SU-DHL-6 (cell line): ENCODE measurements around the gene NHS.

Experiments
- H2AFZ ChIP-seq: fragments of 200-600 bp; sonication (generic); 2 replicates; pipeline ENCODE4 v1.6.1; 2014; ENCODE audit warnings: low read depth, mild to moderate bottlenecking, moderate library complexity, mixed read lengths, antibody characterized with exemption, low read length; ENCODE audit not compliant: severe bottlenecking
- H3F3A ChIP-seq: fragments of 200-600 bp; shearing (Covaris generic); 2 replicates; pipeline ENCODE4 v1.6.0; 2016; ENCODE audit warnings: antibody characterized with exemption, mild to moderate bottlenecking; ENCODE audit not compliant: insufficient read depth
- H3K27ac ChIP-seq: fragments of 200-600 bp; sonication (generic); 2 replicates; pipeline ENCODE4 v1.5.1; 2016; ENCODE audit warnings: low read depth, mild to moderate bottlenecking, low read length, moderate library complexity, mixed read lengths
- H3K27me3 ChIP-seq: fragments of 200-600 bp; sonication (generic), shearing (Covaris generic); 2 replicates; pipeline ENCODE4 v1.6.0; 2014; ENCODE audit warnings: mild to moderate bottlenecking, low read length
- H3K36me3 ChIP-seq: fragments of 200-600 bp; sonication (generic); 2 replicates; pipeline ENCODE4 v1.6.1; 2014; ENCODE audit warnings: mild to moderate bottlenecking, low read length, mixed read lengths
- H3K4me2 ChIP-seq: fragments of 300-600, 200-600 bp; shearing (Covaris generic), sonication (generic); 2 replicates; pipeline ENCODE4 v1.6.0; 2014; ENCODE audit warnings: low read length, low read depth, mild to moderate bottlenecking; ENCODE audit not compliant: poor library complexity, severe bottlenecking
- H3K4me3 ChIP-seq: fragments of 200-600 bp; sonication (generic); 2 replicates; pipeline ENCODE4 v1.5.1; 2014; ENCODE audit warnings: antibody characterized with exemption, low read length, mild to moderate bottlenecking, mixed read lengths; ENCODE audit not compliant: insufficient read depth, poor library complexity, severe bottlenecking
- H3K79me2 ChIP-seq: fragments of 200-600 bp; sonication (generic); 2 replicates; pipeline ENCODE4 v1.6.1; 2014; ENCODE audit warnings: mild to moderate bottlenecking, low read length, moderate library complexity; ENCODE audit not compliant: insufficient read depth
- H3K9ac ChIP-seq: fragments of 200-600 bp; sonication (generic); 2 replicates; pipeline ENCODE4 v1.7.0; 2014; ENCODE audit warnings: mild to moderate bottlenecking, low read length
- H3K9me2 ChIP-seq: fragments of 200-600 bp; sonication (generic); replicated peaks from 2 replicates; pipeline ENCODE4 v1.6.1; 2014; ENCODE audit warnings: low read length; ENCODE audit not compliant: insufficient read depth
- H3K9me3 ChIP-seq: fragments of 200-600 bp; sonication (generic); 2 replicates; pipeline ENCODE4 v1.6.1; 2014; ENCODE audit warnings: low read length, mixed read lengths; ENCODE audit not compliant: insufficient read depth
- H4K20me1 ChIP-seq: fragments of 200-600 bp; sonication (generic); 2 replicates; pipeline ENCODE4 v1.6.1; 2014; ENCODE audit warnings: low read depth, mild to moderate bottlenecking, antibody characterized with exemption, low read length, moderate library complexity, mixed read lengths
- EZH2phosphoT487 ChIP-seq: fragments of 200-600 bp; sonication (generic), shearing (Covaris generic); conservative IDR thresholded peaks from 2 replicates; pipeline ENCODE4 v1.6.1; 2018; ENCODE audit warnings: mild to moderate bottlenecking, antibody characterized with exemption, low read length, moderate library complexity, mixed read lengths
- TF ChIP-seq, protein P1 (sequence below): fragments of 200-600 bp; sonication (generic); IDR thresholded peaks from one replicate; pipeline ENCODE4 v1.5.1; 2017; ENCODE audit warnings: antibody characterized with exemption, mild to moderate bottlenecking, low read length, moderate library complexity; ENCODE audit not compliant: insufficient read depth, poor library complexity, severe bottlenecking

The NHS gene

DNA sequence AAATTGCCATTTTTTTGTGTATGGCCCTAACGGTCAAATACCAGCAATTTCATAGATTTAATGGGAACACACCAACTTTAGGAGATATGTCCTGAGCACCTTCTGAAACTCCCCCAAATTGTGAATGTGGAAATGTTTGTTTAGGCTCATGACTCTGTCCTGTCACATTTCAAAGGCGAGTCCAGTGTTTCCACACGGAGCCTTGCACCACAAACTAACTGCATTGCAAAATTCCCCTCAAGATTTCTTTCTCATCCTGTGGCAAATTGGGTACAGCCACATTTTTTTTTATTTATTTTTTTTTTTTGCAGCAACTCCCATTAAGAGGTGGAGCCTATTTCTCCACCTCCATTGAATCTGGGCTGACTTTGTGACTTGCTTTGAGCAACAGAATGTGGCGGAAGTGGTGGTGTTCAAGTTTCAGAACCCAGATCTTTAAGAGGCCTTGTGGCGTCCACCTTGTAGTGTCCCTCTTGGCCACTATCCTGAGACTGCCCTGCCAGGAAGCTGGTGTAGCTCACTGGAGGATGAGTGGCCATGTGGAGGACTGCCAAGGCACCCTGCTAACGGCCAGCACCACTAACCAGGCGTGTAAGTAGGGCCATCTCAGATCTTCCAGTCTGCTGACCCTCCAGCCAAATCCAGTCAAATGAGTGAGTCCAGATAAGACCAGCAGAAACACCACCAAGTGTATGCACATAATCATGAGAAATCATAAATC lies 189.8 kb downstream of the NHS start:
- no peaks in the 10 kb centered on the region for H3K9me2 ChIP-seq
- H3K9me3 ChIP-seq: no peaks in the 10 kb centered on the region
- no peak overlapping the region for H3K4me3 ChIP-seq
- no peaks in the 10 kb centered on the region for H3F3A ChIP-seq
- no peaks in the 10 kb centered on the region for H3K79me2 ChIP-seq
- no peak overlapping the region for H3K4me2 ChIP-seq
- H4K20me1 ChIP-seq: no peaks in the 10 kb centered on the region
- no peak overlapping the region for H3K27ac ChIP-seq
- TF ChIP-seq, protein P1, sequence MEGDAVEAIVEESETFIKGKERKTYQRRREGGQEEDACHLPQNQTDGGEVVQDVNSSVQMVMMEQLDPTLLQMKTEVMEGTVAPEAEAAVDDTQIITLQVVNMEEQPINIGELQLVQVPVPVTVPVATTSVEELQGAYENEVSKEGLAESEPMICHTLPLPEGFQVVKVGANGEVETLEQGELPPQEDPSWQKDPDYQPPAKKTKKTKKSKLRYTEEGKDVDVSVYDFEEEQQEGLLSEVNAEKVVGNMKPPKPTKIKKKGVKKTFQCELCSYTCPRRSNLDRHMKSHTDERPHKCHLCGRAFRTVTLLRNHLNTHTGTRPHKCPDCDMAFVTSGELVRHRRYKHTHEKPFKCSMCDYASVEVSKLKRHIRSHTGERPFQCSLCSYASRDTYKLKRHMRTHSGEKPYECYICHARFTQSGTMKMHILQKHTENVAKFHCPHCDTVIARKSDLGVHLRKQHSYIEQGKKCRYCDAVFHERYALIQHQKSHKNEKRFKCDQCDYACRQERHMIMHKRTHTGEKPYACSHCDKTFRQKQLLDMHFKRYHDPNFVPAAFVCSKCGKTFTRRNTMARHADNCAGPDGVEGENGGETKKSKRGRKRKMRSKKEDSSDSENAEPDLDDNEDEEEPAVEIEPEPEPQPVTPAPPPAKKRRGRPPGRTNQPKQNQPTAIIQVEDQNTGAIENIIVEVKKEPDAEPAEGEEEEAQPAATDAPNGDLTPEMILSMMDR: no peak
- no peak for TF ChIP-seq EZH2phosphoT487
- no peak overlapping the region for H2AFZ ChIP-seq
- H3K27me3 ChIP-seq: no peaks in the 10 kb centered on the region
- H3K36me3 ChIP-seq: no peaks in the 10 kb centered on the region
- H3K9ac ChIP-seq: no peak overlapping the region

DNA sequence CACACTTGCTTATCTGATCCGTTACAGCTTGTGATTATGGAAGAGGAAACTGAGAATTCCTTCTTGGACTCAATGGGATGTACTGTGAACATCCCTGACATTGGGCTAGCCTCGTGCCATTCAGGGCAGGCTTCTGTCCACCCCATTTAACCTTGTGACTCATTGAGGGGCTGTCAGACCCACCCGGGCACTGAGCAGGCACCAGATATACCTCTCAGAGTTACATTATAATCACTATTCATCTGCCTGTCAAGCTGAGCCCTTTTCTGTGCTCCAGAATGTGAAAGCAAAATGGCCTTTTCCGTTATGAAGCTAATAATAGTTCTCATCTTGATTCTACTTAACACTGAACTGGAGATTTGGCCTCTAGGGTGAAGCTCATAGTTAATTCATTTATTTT lies 191.7 kb downstream of the NHS start:
- H3K9me3 ChIP-seq: no peaks in the 10 kb centered on the region
- H3K4me2 ChIP-seq: no peak overlapping the region
- no peaks in the 10 kb centered on the region for H3K79me2 ChIP-seq
- no peak overlapping the region for H3K27ac ChIP-seq
- no peak overlapping the region for H3K9ac ChIP-seq
- no peak overlapping the region for H3K4me3 ChIP-seq
- no peaks in the 10 kb centered on the region for H3K27me3 ChIP-seq
- TF ChIP-seq, protein P1: no peak
- TF ChIP-seq EZH2phosphoT487: no peak
- no peaks in the 10 kb centered on the region for H3F3A ChIP-seq
- H2AFZ ChIP-seq: no peak overlapping the region
- H3K9me2 ChIP-seq: no peaks in the 10 kb centered on the region
- no peaks in the 10 kb centered on the region for H3K36me3 ChIP-seq
- no peaks in the 10 kb centered on the region for H4K20me1 ChIP-seq

DNA sequence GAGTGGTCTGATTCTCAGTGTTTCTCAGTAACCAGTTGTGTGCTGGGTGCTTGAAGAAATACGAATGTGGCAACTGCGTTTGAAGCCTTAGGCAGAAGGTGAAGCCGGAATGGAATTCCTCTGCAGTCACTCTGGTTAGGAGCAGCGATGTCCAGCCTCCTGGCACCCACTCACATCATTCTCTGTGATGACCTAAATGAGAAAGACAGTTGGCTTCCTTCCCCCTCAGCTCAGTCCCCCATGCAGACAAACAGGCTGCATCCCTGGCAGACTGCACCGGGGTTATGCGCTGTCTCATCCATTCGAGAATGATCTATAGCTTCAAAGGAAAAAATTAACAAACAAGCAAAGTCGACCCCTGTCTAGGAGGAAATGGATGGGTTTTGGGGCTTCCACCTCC lies 192.2 kb downstream of the NHS start:
- H3K9me3 ChIP-seq: no peaks in the 10 kb centered on the region
- no peaks in the 10 kb centered on the region for H3K36me3 ChIP-seq
- no peak overlapping the region for H3K27ac ChIP-seq
- H3K4me2 ChIP-seq: no peak overlapping the region
- no peak overlapping the region for H3K9ac ChIP-seq
- no peaks in the 10 kb centered on the region for H3K79me2 ChIP-seq
- H3F3A ChIP-seq: no peaks in the 10 kb centered on the region
- no peaks in the 10 kb centered on the region for H3K9me2 ChIP-seq
- H4K20me1 ChIP-seq: no peaks in the 10 kb centered on the region
- H3K4me3 ChIP-seq: no peak overlapping the region
- no peak overlapping the region for H2AFZ ChIP-seq
- no peaks in the 10 kb centered on the region for H3K27me3 ChIP-seq
- no peak for TF ChIP-seq EZH2phosphoT487
- TF ChIP-seq, protein P1: no peak
